Skin of body (tissue), 2 donors: ENCODE measurements around the gene RRP7A. TPM values are rescaled to one million over a fixed set of nuclear protein-coding genes. Genes with fewer than 3 reads are reported as not detected.
"Not testable (repeated sequence)": the region's sequence is repeated elsewhere in the genome, so short reads cannot be mapped to it uniquely, and the experiment has no call there.

Source experiments
- DNase-seq: peaks from one replicate; lab custom pipeline; 2025; lab: John Stamatoyannopoulos, UW
- total RNA-seq: library from RNA; depleted of rRNA; stranded (reverse); fragments of >200 nt; gene quantifications from one replicate; pipeline ENCODE4 v1.2.3, GENCODE V29; 2014

RRP7A gene
- total RNA-seq, 1 donor from 2014 or later, result 14.3 TPM

DNA sequence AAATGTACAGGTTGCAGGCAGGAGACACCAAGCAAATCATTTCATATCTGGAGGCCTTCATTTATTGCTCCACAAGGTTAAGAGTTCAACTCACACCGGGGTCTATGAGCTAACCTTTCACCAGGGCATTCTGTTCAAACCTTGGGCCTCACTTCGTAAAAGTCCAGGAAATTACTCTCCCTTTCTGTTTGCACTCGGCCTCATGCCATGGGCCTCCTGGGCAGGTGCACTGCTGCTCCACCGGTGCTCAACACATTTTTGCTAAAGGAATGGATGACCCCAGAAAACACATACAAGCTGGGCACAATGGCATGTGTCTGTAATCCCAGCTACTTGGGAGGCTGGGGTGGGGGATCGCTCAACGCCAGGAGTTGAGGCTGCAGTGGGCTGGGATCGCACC, 16.6 kb upstream of the RRP7A start:
- DNase-seq, result no peak

DNA sequence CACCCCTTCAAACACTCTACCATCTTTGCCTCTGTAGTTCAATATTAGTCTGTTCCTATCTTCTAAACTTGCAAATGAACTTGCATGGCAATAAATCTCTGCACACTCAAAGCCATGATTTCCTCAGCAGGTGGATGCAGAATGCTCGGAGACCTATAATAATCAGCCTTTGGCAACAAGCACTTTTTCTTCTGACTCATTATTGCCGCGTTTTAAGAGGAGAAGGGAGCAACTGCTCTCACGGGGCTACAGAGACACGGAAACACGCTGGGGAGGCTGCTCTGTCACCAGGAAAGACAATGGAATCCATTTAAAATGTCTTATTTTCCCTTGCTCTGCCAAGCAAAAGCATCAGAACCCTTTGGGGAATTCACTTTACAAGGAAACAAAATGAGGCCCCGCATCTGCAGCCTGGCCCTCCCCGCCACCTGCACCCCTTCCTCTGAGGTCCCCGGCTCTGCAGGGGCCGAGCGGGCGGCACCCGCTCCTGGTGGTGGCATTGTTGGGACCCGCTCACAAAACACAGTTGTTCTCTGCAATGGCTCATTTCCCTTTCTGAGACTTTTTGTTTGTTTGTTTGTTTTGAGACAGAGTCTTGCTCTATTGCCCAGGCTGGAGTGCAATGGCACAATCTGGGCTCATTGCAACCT, 15.6 kb upstream of the RRP7A start:
- DNase-seq, result not testable (repeated sequence)

DNA sequence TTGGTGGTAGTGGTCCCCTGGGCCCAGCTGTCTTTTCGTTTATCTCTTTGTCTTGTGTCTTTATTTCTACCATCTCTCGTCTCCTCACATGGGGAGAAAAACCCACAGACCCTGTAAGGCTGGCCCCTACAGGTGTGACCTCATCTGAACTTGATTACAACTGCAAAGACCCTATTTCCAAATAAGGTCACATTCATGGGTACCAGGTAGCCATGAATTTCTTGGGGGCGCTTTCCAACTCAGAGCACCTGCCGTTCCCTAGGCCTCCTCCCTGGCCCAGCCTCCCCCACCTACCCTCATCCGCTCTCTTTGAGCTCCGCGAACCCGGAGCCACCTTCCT, 14.0 kb upstream of the RRP7A start:
- DNase-seq, result no peak

DNA sequence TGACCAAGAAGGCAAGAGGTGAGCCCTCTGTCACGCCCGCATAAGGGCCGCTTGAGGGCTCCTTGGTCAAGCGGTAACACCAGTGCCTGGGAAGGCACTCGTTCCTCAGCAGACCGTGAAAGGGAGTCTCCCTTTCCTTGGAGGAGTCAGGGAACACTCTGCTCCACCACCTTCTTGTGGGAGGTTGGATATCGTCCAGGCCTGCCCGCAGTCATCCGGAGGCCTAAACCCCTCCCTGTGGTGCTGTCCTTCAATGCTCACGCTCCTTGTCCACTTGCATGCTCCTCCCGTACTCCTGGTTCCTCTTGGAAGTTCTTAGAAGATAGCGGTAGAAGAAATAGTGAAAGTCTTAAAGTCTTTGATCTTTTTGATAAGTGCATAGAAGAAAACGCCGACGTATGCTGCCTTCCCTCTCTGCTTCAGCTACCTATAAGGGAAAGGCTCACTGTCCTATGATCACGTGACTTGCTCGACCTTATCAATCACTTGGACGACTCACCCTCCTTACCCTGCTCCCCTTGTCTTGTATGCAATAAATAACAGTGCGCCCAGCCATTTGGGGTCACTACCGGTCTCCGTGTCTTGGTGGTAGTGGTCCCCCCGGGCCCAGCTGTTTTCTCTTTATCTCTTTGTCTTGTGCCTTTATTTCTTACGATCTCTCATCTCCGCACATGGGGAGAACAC, 11.9 kb upstream of the RRP7A start:
- not testable (repeated sequence) for DNase-seq

DNA sequence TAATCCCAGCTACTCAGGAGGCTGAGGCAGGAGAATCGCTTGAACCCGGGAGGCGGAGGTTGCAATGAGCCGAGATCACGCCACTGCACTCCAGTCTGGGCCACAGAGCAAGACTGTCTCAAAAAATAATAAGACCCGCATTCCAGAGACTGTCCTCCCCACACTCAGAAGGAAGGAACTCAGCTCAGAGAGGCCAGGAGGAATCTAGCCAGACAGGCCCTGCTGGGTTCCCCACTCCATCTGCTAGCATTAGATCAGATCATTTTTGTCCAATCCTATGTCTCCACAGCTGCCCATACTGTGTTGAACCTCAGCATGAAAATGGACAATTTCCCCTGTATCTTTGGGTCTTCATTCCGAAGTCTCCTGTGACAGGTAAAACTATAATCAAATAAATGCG, 9.8 kb upstream of the RRP7A start:
- not testable (repeated sequence) for DNase-seq

DNA sequence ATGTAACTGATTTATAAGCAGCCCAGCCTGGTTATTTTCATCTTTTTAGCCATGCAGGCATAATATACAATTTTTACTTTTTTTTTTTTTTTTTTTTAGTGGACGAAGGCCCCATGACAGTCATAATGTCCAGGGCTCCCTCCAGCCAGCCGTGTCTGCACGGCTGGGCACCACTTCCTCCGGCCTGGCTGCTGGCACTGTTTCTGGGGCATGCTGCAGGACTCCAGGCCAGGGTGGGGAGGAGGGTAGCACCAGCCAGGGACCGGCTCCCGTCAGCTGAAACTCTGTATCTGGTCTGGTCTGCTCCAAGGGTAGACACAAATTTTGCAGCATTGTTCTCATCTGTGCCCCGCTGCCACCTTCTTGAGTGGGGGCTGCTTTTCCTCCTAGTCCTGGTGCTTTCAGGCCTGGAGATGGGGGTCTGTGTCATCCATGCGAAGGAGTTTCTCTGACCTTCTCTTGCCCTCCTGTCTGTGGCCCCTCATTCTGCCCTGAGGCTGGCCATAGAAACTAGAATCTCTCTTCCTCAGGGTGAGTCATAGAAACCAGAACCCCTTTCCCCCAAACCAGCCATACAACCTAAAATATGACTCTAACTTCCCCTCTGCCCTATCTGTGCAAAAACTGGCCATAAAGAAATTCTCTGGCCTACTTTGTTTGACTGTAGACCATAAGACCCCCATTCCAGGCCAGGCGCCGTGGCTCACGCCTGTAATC, 9.2 kb upstream of the RRP7A start:
- DNase-seq, result no peak

DNA sequence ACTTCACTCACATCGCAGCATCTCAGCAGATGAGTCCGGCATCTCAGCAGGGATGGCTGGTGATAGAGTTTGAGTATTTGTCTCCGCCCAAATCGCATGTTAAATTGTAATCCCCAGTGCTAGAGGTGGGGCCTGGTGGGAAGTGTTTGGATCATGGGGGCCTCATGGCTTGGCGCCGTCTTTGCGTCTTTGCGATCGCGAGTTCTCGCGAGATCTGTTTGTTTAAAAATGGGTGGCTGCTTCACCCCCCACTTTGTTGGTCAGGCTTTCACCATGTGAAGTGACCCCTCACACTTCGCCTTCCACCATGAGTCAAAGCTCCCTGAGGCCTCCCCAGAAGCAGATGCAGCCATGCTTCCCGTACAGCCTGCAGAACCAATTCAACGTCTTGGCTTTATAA, 3.0 kb upstream of the RRP7A start:
- DNase-seq, result no peak

DNA sequence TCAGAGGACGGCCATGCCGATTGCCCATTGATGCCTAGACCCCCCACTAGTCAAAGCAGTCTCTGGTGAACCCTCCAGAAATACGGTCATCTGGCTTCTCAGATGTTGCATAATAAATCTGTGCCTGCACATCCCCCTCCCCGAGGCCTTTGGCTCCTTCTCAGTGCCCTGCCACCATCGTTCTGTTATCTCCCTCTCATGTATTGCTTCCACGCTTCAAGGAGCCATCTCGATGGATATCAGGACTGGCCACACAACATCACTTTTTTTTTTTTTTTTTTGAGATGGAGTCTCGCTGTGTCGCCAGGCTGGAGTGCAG, 1.6 kb upstream of the RRP7A start:
- DNase-seq, result no peak

DNA sequence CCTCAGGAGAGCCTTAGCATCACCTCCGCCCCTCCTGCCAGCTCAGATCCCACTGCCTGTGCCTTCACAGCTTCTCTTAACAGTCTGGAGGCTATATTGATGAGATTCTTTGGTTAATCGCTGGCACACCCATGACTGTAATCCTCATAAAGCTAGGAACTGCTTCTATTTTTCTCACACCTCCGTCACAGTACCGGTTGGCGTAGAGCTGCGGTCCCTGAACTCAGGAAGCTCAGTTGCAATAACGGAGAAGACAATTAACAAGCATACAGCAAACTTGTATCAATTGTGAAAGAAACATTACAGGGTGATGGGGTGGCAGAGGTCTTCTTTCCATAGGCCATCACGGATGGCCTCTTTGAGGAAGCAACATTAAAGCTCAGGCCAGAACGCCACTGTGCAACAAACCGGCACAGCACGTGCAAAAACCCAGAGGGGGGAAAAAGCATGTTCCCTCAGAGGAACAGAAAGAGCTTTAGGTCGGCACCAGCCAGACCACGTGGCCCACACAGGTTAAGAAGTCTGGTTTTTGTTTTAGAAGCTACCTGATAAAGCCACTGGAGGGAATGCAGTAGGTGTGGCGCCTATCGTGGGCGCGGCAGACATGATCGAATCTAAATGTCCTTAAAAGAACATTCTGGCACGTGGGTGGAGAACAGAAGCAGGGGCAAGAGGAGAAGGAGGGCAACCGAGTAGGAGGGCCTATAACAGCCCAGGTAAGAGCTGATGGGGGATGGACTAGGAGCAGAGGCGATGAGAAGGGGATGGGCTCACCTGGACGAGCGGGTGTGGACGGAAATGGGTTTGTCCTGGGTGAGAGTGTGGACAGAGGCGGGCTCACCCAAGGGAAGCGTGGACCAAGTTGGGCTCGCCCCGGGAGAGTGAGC, 715 bp downstream of the RRP7A start:
- DNase-seq, result not testable (repeated sequence)

DNA sequence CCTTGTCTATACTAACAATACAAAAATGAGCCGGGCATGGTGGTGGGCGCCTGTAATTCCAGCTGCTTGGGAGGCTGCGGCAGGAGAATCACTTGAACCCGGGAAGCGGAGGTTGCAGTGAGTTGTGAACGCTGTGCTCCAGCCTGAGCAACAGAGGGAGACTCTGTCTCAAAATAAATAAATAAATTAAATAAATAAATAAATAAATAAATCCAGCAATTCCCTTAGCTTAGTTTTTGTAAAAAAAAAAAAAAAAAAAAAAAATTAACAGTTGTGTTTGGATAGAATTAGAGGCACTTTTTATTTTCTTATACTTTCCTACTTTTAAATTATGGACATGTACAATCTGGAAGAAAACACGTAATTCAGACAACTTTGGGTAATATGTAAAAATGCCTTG, 2.5 kb downstream of the RRP7A start:
- DNase-seq, result not testable (repeated sequence)

DNA sequence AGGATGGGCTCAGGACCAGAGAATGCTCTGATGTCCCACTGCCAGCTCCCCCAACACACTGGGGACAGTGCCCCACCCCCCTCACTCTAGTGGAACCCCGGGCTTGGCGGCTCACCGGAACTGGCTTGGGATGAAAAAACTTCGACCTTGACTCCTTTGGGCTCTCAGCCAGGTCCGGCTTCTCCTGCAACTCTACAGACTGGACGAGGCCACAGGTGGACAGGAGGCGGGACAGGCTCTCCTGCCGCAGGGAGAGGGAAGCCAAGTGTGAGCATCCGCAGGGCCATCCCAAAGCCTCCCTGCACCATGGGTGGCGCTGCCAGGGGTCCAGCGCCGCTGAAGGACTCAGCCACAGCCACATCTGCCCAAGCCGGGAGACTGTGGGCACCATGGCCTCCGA, 3.7 kb downstream of the RRP7A start:
- no peak for DNase-seq

DNA sequence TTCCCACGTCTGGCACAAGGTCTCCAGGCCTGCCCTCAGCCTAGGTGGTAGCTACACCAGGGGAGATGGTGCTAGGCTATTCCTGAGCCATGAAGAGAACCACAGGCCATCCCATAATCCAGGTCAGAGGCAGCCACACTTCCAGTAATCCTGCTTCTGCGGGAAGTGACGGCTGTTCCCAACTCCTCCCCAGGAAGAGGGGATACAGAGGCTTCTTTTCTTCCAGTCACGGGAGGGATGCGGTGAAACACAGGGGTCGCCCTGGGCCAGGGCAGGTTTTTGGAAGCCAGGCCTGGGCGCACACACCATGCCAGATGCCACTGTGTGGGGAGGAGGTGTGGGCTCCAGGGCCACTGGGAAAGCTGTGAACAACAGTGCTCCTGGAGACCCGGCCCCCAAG, 4.3 kb downstream of the RRP7A start:
- not testable (repeated sequence) for DNase-seq

DNA sequence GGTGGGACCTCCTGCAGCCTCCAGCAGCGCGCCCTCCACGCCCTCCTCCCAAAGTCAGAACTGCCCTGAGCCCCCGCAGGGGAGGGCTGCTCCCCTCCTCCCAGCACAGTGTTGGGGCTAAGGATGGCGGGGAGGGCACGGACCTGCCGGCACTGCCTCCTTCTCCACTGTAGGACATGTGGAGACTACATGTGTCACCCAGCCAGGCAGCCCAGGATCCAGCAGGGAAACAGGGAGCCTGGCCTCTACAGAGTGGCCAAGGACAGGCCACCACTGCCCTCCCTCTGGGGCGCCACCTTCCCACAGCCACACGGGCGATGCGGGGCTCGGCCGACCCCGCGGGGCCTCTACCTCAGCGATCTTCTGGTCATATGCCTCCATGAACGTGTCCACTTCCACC, 5.3 kb downstream of the RRP7A start:
- DNase-seq, result not testable (repeated sequence)

DNA sequence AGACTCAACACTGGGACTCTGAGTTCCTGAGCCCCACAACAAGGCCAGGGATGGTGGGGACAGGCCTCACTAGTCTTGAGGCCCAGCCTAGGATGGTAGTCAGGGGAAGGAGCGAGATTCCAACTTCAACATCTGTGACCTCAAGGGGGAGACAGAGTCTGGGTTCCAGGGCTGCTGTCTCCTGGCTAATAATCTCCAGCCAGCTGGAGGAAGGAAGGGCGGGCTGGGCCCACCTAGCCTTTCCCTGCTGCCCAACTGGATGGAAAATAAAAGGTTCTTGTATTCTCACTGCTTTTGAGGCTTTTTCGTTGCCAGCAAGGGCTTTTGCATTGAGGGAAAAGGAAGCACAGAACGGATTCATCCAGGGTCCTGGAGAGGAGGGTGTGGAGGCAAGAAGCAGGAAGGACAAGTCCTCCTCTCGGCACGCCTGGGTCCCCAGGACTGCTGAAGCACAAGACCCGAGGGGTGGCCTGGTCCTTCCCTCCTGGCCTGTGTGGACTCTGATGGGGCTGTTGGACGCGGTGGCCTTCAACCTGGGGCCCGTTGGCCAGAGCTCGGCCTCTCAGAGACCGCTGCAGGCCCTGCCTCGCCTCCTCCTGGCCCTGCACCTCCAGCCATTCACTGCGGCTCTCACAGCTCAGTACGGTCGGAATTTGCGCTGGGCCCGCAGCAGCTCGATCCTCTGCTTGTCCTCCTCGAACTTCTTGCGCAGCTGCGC, 7.2 kb downstream of the RRP7A start:
- not testable (repeated sequence) for DNase-seq

DNA sequence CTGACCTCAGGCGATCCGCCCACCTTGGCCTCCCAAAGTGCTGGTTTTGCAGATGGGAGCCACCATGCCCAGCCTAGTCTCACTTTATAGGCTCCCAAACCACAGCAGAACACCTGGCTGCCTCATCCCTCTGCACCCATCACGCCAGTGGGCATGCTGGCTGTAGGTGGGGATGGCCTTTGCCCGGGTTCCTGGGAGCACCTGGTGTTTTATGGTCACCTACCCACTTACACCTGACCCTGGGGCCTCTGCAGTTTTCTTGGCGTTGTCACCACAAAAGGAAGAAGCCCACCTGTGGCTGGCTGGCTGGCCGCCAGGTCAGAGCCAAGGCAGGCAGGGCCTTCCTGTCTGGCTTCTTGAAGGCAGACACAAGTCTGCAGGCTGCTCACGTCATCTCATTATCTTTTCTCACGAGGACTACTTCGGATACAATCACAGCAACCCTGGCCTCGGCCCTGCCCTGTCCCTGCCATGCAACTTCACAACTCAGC, 8.2 kb downstream of the RRP7A start:
- DNase-seq, result no peak

DNA sequence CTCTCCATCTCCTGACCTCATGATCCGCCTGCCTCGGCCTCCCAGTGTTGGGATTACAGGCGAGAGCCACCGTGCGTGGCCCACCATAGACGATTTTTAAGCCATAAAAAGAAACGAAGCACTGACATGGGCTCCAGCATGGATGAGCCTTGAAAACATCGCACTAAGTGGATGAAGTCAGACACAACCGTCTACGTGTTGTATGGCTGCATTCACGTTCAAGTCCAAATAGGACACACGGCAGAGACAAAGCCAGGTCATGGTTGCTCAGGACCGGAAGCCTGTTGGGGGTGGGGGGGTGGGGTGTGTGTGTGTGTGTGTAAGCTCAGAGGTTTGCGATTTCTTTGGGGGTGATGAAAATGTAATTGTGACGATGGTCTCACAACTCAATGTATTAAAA, 10.0 kb downstream of the RRP7A start:
- DNase-seq, result no peak

DNA sequence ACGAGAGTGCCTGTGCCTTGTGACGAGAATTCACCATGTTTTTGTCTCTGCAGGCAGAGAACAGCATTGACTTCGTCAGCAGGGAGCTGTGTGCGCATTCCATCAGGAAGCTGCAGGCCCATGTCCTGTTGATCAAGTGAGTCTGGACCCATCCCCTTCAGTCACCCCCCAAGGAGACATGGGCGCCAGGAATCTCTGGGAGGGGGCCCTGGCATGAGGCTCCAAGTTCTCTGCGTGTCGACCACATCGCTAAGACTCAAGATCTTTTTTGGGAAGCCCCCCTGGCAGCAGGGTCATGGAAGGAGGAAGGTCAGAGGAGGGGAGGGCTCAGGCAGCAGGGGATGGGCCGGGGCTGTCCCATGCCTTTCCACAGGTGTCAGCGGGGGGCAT, 10.6 kb downstream of the RRP7A start:
- not testable (repeated sequence) for DNase-seq

DNA sequence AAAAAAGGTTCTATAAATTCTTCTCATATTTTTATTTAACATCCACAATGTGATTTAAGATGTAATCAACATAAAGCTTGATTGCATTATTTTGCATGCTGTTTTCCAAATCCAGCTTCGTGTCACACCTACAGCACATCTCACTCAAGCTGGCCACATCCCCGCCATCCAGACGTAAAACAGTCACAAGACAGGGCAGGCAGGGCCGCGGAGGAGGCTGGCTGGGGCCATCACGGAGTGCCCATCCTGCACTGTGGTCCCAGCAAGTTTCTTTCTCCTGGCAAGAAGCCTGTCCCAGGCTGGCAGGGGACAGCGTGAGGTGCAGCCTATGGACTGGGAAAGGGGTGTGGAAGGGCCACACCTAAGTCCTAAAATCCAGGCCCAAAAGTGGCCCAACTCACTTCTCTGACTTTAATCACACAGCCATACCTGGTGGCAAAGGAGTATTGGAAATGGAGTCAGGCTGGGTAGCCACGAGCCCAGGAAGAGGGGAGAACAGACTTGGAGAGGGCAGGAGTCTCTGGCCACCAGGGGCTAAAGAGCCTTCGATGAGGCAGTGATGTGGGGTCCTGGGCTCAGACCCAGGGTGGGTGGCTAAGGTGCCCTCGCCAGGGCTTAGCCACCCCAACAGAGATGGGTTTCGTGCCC, 11.1 kb downstream of the RRP7A start:
- DNase-seq, result not testable (repeated sequence)

DNA sequence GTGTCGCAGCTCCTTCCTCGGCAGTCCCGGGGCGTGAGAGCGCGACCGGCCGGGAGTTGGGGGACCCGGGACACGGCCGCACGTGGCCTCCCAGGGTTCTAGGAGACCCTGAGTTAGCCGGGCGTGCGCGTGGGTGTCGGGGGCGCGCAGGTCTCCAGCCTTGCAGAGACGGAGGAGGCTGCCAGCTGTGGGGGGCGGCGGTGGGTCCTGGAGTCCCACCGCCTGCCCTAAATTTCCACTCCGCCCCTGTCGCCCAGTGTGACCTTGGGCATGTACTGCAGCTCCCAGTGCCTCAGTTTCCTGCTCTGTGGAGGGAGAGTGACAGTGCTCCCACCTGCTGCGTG, 18.8 kb downstream of the RRP7A start:
- no peak for DNase-seq

DNA sequence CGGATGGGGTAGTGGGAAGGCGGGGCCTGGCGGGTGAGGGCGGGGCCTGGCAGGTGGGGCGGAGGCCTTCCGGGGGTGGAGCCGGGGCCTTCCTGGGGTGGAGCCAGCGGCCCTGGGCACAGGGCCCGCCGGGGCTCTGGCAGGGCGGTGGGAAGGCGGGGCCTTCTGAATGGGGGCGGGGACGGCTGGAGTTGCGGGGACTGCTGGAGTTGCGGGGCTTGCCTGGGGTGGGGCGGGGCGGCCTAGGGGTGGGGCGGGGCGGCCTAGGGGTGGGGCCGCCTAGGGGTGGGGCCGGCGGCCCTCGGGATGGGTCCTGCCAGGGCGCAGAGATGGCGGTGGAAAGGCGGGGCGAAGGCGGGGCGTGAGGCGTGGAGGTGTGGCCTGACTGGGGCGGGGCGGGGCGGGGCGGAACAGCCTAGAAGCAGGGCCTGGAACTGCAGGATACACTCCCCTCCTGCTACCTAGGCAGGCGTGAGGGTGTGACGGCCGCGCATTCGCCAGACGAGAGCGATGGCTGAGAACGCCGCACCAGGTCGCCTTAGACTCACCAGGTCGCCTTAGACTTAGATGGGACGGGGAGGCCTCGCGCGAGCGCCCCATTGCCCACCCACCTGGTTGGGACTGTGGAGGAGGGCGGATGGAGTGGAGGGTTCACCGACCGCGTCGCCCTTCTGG, 19.3 kb downstream of the RRP7A start:
- DNase-seq, result peak; percentile 65
